B cell (primary cell): ENCODE measurements around the gene PTPN23.

Experiments used
- CTCF ChIP-seq: fragments of 200-600 bp; IDR thresholded peaks from one replicate; pipeline ENCODE4 v1.8.0; 2022; ENCODE audit warnings: antibody characterized with exemption, mild to moderate bottlenecking
- EZH2 ChIP-seq: IDR thresholded peaks from 2 replicates; pipeline ENCODE4 v1.6.1; 2012; ENCODE audit warnings: borderline replicate concordance, low read depth, mild to moderate bottlenecking, moderate library complexity, low read length; ENCODE audit not compliant: insufficient read depth, poor library complexity, severe bottlenecking

- no peak for TF ChIP-seq EZH2
- no peak for TF ChIP-seq CTCF
These were observed 37.6 kb downstream of the PTPN23 start for GRCh38 chr3:47418167-47419082.
